Liver (tissue), 9 donors: ENCODE data around the gene SH3PXD2A. TPM values are rescaled to one million over a fixed set of nuclear protein-coding genes. Genes with fewer than 3 reads are reported as not detected.

ENCODE experiments used
- DNase-seq: peaks from one replicate; pipeline ENCODE4 v3.0.0-alpha.2; 2017; ENCODE audit warnings: low spot score
- H3K27ac ChIP-seq, 2 donors: one replicate each; pipeline ENCODE4 v1.7.0; 2013; ENCODE audit warnings: inconsistent platforms in 2 of 2, low read length in 2 of 2, control low read depth in 1 of 2, low read depth in 1 of 2, mild to moderate bottlenecking in 1 of 2
- H3K27me3 ChIP-seq, 4 donors: one replicate each; pipeline versions ENCODE4 v1.6.1 to v1.7.0; 2013; ENCODE audit warnings: low read length in 3 of 4, inconsistent platforms in 1 of 4, mild to moderate bottlenecking in 1 of 4, moderate library complexity in 1 of 4; ENCODE audit not compliant: control insufficient read depth in 4 of 4, insufficient read depth in 4 of 4
- H3K36me3 ChIP-seq, 4 donors: one replicate each; pipeline versions ENCODE4 v1.6.1 to v1.7.0; 2013; ENCODE audit warnings: low read length in 3 of 4, mild to moderate bottlenecking in 3 of 4, low read depth in 1 of 4, moderate library complexity in 1 of 4; ENCODE audit not compliant: control insufficient read depth in 4 of 4, insufficient read depth in 3 of 4
- H3K4me1 ChIP-seq, 4 donors: one replicate each; pipeline versions ENCODE4 v1.6.1 to v1.7.0; 2013; ENCODE audit warnings: low read length in 3 of 4, mild to moderate bottlenecking in 3 of 4, moderate library complexity in 1 of 4; ENCODE audit not compliant: control insufficient read depth in 4 of 4, insufficient read depth in 4 of 4
- H3K4me3 ChIP-seq, 3 donors: one replicate each; pipeline versions ENCODE4 v1.6.1 to v1.7.0; 2013; ENCODE audit warnings: low read length in 3 of 3, control low read depth in 1 of 3, low read depth in 1 of 3, mild to moderate bottlenecking in 1 of 3
- H3K9ac ChIP-seq, 2 donors: one replicate each; pipeline ENCODE4 v1.7.0; 2013; ENCODE audit warnings: low read length in 2 of 2, mild to moderate bottlenecking in 2 of 2, moderate library complexity in 2 of 2, control low read depth in 1 of 2, low read depth in 1 of 2
- H3K9me3 ChIP-seq, 4 donors: one replicate each; pipeline versions ENCODE4 v1.6.1 to v1.7.0; 2013; ENCODE audit warnings: low read length in 3 of 4; ENCODE audit not compliant: control insufficient read depth in 4 of 4
- EGR1 ChIP-seq, 2 donors: IDR thresholded peaks; 2 replicates each; pipeline ENCODE4 v1.6.1; 2016 to 2018; ENCODE audit warnings: antibody characterized with exemption in 2 of 2, low read depth in 2 of 2
- FOXA2 ChIP-seq: IDR thresholded peaks from 2 replicates; pipeline ENCODE4 v1.6.1; 2016; ENCODE audit warnings: antibody characterized with exemption
- GABPA ChIP-seq, 2 donors: IDR thresholded peaks in 1 of 2; conservative IDR thresholded peaks in 1 of 2; 2 replicates each; pipeline ENCODE4 v1.6.1; 2016; ENCODE audit warnings: antibody characterized with exemption in 2 of 2, mild to moderate bottlenecking in 1 of 2, moderate library complexity in 1 of 2
- HNF4A ChIP-seq, 2 donors: conservative IDR thresholded peaks; 2 replicates each; pipeline ENCODE4 v1.6.1; 2016; ENCODE audit warnings: antibody characterized with exemption in 2 of 2, mild to moderate bottlenecking in 2 of 2
- HNF4G ChIP-seq: IDR thresholded peaks from 2 replicates; pipeline ENCODE4 v1.6.1; 2016; ENCODE audit warnings: antibody characterized with exemption
- NR2F2 ChIP-seq: IDR thresholded peaks from 2 replicates; pipeline ENCODE4 v1.6.1; 2016; ENCODE audit warnings: antibody characterized with exemption
- RAD21 ChIP-seq, 2 donors: IDR thresholded peaks; 2 replicates each; pipeline ENCODE4 v1.6.1; 2016; ENCODE audit warnings: antibody characterized with exemption in 2 of 2, mild to moderate bottlenecking in 2 of 2
- RXRA ChIP-seq, 2 donors: IDR thresholded peaks; 2 replicates each; pipeline ENCODE4 v1.6.1; 2017 to 2018; ENCODE audit warnings: antibody characterized with exemption in 2 of 2, mild to moderate bottlenecking in 1 of 2
- SP1 ChIP-seq: IDR thresholded peaks from 2 replicates; pipeline ENCODE4 v1.6.1; 2018; ENCODE audit warnings: antibody characterized with exemption, mild to moderate bottlenecking
- TAF1 ChIP-seq: conservative IDR thresholded peaks from 2 replicates; pipeline ENCODE4 v1.6.1; 2016; ENCODE audit warnings: antibody characterized with exemption, mild to moderate bottlenecking
- YY1 ChIP-seq: IDR thresholded peaks from 2 replicates; pipeline ENCODE4 v1.6.1; 2016; ENCODE audit warnings: antibody characterized with exemption, mild to moderate bottlenecking
- WGBS: extraction: QIAGEN DNeasy Blood & Tissue Kit; methylation state at CpG from one replicate; pipeline ENCODE4 v1.1.7; 2013; 5-methylcytosine and 5-hydroxymethylcytosine counted together
- polyA plus RNA-seq, 2 donors: library from polyadenylated mRNA; stranded (reverse) in 1 of 2; unstranded in 1 of 2; fragments of 200-250 nt in 1 of 2; fragments of >200 nt in 1 of 2; fragmentation: Nextera tagmentation in 1 of 2; extraction: Ambion mirVana in 1 of 2; gene quantifications; one replicate each; pipeline versions ENCODE4 v1.2.1 to v1.2.3, GENCODE V29; 2013 to 2015
- total RNA-seq, 2 donors: library from RNA; depleted of rRNA; stranded (reverse); fragments of >200 nt; gene quantifications; one replicate each; pipeline ENCODE4 v1.2.3, GENCODE V29; 2014
- TF ChIP-seq, protein P1 (sequence below): IDR thresholded peaks from 2 replicates; pipeline ENCODE4 v1.6.1; 2016; ENCODE audit warnings: antibody characterized with exemption
- TF ChIP-seq, protein P2 (sequence below): fragments of 150-350 bp; IDR thresholded peaks from 2 replicates; pipeline ENCODE4 v1.5.1; 2017; ENCODE audit warnings: improper control_type of control experiment, low read depth, low read length; ENCODE audit not compliant: missing input control
- TF ChIP-seq, protein P3 (sequence below): IDR thresholded peaks from 2 replicates; pipeline ENCODE4 v1.6.1; 2016; ENCODE audit warnings: antibody characterized with exemption
- TF ChIP-seq, protein P4 (sequence below): IDR thresholded peaks from 2 replicates; pipeline ENCODE4 v1.6.1; 2016; ENCODE audit warnings: antibody characterized with exemption, mild to moderate bottlenecking
- donor health status: healthy.
- donor health status: healthy.
- donor health status: healthy.
- donor health status: healthy.
- donor health status: healthy.

The SH3PXD2A gene
- total and polyA plus RNA-seq, 4 donors, result 0.82 to 5.5 (median 3.9) TPM

DNA sequence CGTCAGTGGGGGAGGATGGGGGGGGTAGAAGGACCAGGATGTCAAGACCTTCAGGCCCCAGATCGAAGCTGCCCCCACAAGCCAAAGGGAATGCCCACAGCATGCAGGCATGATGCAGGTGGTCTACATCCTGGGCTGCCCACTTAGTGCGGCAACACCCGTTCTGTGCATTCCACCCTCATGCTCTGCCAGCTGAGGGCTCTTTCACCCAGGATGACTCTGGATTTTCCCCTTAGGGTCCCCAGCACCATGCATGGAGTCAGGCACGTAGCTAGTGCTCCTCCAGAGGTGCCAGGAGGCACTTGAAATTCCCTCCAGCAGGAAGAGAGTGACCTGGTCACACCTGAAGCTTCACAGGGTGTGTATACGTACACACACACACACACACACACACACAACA is 66.2 kb downstream of the SH3PXD2A start:
- 88% methylated on average over 6 of the region's 6 CpGs for WGBS
- no peak for DNase-seq
- Histone ChIP-seq H3K4me3 (no peak overlapping the region), H3K27ac (no peak overlapping the region), H3K9ac (no peak overlapping the region), H3K4me1 (peaks cover 2 to 29% (median 24%) of the 10 kb centered on the region in 4 donors), H3K9me3 (no peaks in the 10 kb centered on the region), H3K36me3 (no peaks in the 10 kb centered on the region), H3K27me3 (no peaks in the 10 kb centered on the region)
- TF ChIP-seq, protein P1, sequence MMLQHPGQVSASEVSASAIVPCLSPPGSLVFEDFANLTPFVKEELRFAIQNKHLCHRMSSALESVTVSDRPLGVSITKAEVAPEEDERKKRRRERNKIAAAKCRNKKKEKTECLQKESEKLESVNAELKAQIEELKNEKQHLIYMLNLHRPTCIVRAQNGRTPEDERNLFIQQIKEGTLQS, result no peak
- TF ChIP-seq, protein P2, sequence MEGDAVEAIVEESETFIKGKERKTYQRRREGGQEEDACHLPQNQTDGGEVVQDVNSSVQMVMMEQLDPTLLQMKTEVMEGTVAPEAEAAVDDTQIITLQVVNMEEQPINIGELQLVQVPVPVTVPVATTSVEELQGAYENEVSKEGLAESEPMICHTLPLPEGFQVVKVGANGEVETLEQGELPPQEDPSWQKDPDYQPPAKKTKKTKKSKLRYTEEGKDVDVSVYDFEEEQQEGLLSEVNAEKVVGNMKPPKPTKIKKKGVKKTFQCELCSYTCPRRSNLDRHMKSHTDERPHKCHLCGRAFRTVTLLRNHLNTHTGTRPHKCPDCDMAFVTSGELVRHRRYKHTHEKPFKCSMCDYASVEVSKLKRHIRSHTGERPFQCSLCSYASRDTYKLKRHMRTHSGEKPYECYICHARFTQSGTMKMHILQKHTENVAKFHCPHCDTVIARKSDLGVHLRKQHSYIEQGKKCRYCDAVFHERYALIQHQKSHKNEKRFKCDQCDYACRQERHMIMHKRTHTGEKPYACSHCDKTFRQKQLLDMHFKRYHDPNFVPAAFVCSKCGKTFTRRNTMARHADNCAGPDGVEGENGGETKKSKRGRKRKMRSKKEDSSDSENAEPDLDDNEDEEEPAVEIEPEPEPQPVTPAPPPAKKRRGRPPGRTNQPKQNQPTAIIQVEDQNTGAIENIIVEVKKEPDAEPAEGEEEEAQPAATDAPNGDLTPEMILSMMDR, result no peak
- TF ChIP-seq NR2F2, result no peak
- TF ChIP-seq TAF1, result no peak
- TF ChIP-seq, protein P3, sequence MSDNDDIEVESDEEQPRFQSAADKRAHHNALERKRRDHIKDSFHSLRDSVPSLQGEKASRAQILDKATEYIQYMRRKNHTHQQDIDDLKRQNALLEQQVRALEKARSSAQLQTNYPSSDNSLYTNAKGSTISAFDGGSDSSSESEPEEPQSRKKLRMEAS, result no peak
- no peak for TF ChIP-seq HNF4G
- no peak for TF ChIP-seq RAD21 (IDR thresholded peaks at IDR 0.05)
- no peak for TF ChIP-seq RXRA (IDR thresholded peaks at IDR 0.05)
- TF ChIP-seq HNF4A (conservative IDR thresholded peaks at IDR 0.05), result no peak
- no peak for TF ChIP-seq SP1
- no peak for TF ChIP-seq EGR1 (IDR thresholded peaks at IDR 0.05; ENCODE audit: low read depth in 2 of 2)
- TF ChIP-seq YY1, result no peak

DNA sequence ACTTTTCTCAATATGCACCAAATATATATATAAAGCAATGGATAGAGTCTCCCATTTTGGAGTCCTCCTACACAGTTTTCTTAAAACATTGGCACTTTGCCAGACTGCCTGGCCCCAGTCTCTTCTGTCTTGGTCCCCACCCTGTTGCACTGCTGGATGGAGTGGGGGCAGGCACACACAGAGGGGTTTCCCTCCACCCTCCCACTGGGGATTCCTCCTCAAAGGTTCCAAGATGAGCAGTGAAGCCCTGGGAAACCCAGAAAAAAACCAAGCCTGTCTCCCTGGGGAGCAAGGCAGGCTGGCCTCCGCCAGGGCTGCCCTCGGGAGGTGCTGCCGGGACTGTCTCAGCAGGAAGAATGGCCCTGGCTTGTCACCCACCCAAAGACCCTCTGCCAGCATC is 68.0 kb downstream of the SH3PXD2A start:
- 90% methylated on average over 3 of the region's 3 CpGs for WGBS
- H3K4me3 ChIP-seq, result no peak overlapping the region
- H3K9ac ChIP-seq, result no peak overlapping the region
- TF ChIP-seq FOXA2, result no peak
- no peak for TF ChIP-seq GABPA (IDR thresholded peaks at IDR 0.05 in 1 of 2, conservative IDR thresholded peaks at IDR 0.05 in 1 of 2)
- TF ChIP-seq HNF4G, result no peak
- TF ChIP-seq, protein P4, sequence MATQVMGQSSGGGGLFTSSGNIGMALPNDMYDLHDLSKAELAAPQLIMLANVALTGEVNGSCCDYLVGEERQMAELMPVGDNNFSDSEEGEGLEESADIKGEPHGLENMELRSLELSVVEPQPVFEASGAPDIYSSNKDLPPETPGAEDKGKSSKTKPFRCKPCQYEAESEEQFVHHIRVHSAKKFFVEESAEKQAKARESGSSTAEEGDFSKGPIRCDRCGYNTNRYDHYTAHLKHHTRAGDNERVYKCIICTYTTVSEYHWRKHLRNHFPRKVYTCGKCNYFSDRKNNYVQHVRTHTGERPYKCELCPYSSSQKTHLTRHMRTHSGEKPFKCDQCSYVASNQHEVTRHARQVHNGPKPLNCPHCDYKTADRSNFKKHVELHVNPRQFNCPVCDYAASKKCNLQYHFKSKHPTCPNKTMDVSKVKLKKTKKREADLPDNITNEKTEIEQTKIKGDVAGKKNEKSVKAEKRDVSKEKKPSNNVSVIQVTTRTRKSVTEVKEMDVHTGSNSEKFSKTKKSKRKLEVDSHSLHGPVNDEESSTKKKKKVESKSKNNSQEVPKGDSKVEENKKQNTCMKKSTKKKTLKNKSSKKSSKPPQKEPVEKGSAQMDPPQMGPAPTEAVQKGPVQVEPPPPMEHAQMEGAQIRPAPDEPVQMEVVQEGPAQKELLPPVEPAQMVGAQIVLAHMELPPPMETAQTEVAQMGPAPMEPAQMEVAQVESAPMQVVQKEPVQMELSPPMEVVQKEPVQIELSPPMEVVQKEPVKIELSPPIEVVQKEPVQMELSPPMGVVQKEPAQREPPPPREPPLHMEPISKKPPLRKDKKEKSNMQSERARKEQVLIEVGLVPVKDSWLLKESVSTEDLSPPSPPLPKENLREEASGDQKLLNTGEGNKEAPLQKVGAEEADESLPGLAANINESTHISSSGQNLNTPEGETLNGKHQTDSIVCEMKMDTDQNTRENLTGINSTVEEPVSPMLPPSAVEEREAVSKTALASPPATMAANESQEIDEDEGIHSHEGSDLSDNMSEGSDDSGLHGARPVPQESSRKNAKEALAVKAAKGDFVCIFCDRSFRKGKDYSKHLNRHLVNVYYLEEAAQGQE, result no peak
- no peak for TF ChIP-seq RXRA (IDR thresholded peaks at IDR 0.05)
- TF ChIP-seq, protein P3, result no peak
- TF ChIP-seq RAD21 (IDR thresholded peaks at IDR 0.05), result no peak
- TF ChIP-seq YY1, result no peak
- no peak for TF ChIP-seq SP1
- no peak for DNase-seq
- no peaks in the 10 kb centered on the region for H3K27me3 ChIP-seq
- no peaks in the 10 kb centered on the region for H3K36me3 ChIP-seq
- H3K27ac ChIP-seq, result no peak overlapping the region
- peaks cover 2 to 13% (median 7%) of the 10 kb centered on the region in 4 donors for H3K4me1 ChIP-seq
- H3K9me3 ChIP-seq, result no peaks in the 10 kb centered on the region
